IPS-NIHi7 (cell line): ENCODE results near the gene CCDC38.
"Not testable (repeated sequence)": the region's sequence is repeated elsewhere in the genome, so short reads cannot be mapped to it uniquely, and the experiment has no call there.

Experiments used
- DNase-seq: peaks from one replicate; pipeline ENCODE4 v3.0.0; 2012; ENCODE audit warnings: mixed read lengths; ENCODE audit errors: extremely low spot score

CCDC38 gene

GRCh38 chr12:95882873-95883272, 59.5 kb downstream of the CCDC38 start:
- DNase-seq, result no peak

GRCh38 chr12:95882080-95882479, 60.3 kb downstream of the CCDC38 start:
- DNase-seq, result no peak

GRCh38 chr12:95881331-95881955, 61.0 kb downstream of the CCDC38 start:
- DNase-seq, result no peak

- DNase-seq, result no peak
These were observed 61.5 kb downstream of the CCDC38 start for GRCh38 chr12:95880895-95881294.

DNA sequence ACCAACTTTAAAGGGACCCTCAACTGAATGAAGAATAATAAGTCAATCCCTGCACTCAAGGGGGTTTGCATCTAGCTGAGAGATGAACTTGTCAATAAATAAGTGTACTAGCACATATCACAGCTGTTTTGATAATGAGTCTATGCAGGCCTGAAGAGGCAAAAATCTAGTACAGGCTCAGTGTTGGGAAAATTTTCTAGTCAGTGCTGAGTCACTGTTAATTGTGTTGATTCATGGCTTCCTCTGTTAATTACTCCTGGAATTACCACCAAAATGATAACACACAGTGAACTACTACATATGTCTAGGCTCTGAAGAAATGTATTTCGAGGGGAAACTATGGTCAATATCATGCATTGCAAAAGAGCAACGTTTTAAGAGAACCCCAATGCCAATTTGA, 64.8 kb downstream of the CCDC38 start:
- no peak for DNase-seq

DNA sequence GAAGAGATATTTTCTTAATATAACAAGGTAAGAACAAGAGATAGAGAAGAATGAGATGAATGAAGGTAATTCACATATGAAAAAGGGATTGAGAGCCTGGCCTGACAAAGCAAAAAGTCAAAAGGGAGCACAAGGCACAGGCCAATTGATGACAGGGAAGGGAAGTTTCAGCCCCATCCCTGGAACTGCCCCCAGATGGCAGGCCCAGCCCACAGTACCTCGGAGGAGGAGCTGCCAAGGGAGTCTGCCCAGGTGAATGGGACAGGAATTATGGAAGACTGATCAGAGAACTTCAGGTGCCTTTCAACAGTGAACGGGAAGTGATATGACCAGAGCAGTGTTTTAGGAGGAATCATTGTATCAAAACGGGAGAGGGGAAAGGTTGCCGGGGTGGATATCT, 68.0 kb downstream of the CCDC38 start:
- DNase-seq, result peak; percentile 41

DNA sequence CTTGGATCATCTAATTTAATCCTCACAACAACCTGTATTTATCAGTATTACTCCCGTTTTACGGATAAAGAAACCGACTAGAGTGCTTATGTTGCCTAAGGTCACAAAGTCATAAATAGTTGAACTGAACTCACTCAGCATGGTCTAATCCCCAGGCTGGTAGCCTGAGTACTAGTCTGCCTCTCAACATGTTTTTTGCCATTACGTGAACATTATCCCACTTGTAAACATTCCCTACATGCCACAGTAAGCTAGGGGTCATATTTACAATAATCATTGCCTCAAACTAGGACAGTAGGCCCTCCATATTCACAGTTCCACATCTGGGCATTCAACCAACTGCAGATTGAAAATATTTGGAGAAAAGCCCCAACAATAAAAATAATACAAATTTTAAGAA, 71.5 kb downstream of the CCDC38 start:
- DNase-seq, result no peak

- no peak for DNase-seq
These were observed 79.1 kb downstream of the CCDC38 start for GRCh38 chr12:95863337-95863736.

GRCh38 chr12:95862038-95862437, 80.4 kb downstream of the CCDC38 start:
- no peak for DNase-seq

GRCh38 chr12:95859947-95860850, 82.2 kb downstream of the CCDC38 start:
- DNase-seq, result no peak

GRCh38 chr12:95859344-95859816, 83.0 kb downstream of the CCDC38 start:
- DNase-seq, result peak; percentile 43

DNA sequence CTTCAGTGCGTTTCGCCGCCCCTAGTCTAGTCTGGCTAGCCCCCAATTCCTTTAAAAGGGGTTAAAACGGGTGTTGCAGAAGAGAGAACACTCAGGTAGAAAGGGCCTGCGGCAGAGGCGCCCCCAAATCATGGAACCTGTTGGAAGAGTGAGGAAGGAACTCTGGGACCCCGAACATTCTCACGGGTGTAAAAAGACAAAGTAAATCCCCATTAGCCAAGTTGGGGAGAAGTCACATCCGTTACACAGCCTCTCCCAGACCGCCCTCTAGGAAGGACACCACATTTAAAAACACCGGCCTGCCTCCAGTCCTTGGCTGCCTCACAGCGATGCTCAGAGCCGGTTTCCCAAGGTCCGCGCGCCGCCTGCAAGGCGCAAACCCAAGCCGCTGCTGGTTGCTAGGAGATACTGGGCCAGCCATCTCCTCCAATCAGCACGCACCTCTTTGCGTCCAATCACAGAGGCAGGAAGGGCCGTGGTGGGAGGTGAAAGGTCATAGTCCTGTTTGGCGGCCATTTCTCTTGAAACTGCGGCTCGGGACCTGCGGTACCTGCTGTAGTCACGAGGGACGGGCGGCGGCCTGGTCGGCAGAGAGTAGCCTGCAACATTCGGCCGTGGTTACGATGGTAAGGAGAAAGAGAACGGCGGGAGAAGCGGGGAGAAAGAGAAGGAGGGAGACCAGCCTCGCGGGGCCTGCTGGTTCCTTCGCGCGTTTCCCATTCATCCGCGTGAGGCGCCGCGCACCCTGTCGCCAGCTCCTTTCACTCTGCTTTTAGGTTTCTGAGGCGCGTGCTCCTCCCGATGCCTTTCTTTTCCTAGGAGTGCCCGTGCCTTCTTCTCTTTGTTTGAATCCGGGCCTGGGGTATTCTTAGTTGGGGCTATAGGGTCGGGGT, 83.7 kb downstream of the CCDC38 start, which contains the start of gene SNRPF:
Gene SNRPF, plus strand, starts transcription at position 502 of the 893 bp plus-strand sequence. Its CDS starts 122 bp downstream, at position 624.
- peak; percentile 100 for DNase-seq

GRCh38 chr12:95857799-95858198, 84.6 kb downstream of the CCDC38 start:
- DNase-seq, result no peak

DNA sequence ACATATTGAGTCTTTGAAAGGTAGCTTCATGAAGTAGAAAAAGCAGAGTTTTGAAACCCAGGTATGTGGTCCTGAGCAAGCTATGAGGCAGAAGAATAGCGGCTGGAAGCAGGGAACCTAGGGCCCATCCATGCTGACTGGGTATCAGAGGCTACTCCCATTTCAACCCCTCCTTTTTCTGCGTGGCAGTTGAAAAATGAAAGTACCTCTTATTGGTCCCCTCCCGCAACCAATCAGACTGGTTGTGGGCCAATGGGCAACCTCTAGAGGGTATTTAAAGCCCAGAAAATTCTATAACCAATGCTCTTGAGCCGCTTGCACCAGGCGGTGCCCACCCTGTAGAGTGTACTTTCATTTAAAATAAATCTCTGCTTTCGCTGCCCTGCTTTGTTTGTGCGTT, 85.3 kb downstream of the CCDC38 start:
- DNase-seq, result no peak

- no peak for DNase-seq
These were observed 90.3 kb downstream of the CCDC38 start for GRCh38 chr12:95852133-95852532.

DNA sequence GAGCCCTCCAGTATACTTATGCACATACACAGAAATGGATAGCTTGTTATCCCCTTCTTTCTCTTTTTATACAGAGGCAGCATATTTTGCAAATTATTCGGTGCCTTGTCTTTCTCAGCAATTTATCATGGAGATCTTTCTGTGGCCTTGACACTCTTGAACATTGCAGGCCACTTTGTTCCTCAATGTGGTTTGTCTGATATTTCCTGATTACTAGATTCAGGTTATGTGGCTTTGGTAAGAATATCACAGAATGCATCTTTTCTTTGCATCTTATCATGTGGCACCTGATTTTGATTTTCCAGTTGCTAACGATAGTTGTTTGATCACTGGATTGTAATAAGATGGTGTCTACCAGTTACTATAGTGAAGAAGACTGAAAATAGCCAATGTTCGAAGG, 90.8 kb downstream of the CCDC38 start:
- no peak for DNase-seq

DNA sequence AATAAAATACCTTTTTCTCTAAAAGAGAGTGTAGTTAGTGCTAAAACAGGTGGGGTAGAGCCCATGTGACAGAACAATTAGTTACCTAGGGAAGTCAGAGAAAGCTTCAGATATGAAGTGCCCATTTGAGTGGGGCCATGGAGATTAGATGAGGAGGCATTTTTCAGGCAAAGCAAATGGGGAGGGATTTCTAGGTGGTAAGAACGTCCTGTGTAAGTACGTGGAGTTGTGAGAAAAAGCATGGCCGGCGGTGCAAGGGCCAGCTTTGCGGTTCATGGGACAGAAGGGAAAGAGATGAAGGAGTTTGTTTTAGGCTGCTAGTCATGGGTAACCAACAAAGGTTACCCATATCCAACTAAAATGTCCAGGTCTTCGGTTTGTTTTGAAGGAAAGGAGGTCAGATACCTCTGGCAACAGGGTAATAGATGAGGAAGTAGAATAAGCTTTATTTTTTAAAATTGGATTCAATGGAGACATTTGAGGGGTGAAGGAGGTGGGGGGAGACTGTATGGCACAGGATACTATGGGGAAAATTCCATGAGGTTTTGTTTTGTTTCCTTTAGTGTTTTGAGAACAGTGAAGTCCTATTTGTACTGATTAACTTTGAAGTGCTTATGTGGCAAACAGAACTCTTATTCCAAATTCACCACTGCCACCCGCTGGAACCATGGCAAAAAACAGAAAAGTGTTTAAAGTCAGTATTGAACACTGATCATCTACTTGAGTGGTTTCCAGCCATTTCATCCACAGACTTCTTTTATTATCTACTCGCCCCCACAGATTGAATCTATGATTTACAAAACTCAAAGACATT, 93.6 kb downstream of the CCDC38 start:
- no peak for DNase-seq

DNA sequence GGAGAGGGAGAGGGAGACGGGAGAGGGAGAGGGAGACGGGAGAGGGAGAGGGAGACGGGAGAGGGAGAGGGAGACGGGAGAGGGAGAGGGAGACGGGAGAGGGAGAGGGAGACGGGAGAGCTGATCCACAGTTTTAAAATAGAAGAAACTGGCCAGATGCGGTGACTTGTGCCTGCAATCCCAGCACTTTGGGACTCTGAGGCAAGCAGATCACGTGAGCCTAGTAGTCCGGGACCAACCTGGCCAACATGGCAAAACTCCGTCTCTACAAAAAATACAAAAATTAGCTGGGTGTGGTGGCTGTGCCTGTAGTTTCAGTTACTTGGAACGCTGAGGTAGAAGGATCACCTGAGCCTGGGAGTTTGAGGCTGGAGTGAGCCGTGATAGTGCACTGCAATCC, 100.0 kb downstream of the CCDC38 start:
- DNase-seq, result not testable (repeated sequence)

DNA sequence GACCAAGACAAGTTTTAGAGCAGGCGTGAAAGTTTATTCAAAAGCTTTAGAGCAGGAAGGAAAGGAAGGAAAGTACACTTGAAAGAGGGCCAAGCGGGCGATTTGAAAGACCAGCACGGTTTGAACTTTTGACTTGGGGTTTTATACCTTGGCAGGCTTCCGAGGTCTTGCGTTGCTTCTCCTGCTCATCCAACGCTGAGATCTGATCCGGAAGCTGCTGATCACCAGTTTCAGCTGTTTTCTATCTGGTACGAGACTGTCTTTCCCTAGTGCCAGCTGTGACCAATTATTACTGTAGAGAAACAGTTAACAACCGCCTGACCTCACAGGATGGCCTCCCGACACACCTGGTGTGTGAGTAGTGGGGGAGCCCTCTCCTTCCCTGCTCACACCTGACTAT, 104.3 kb downstream of the CCDC38 start:
- DNase-seq, result no peak

- DNase-seq, result no peak
These were observed 105.0 kb downstream of the CCDC38 start for GRCh38 chr12:95837240-95838038.
